Gastrocnemius medialis (tissue), 4 donors: Measurements from ENCODE around the gene RNF14. TPM values are rescaled to one million over a fixed set of nuclear protein-coding genes. Genes with fewer than 3 reads are reported as not detected.
"Not testable (repeated sequence)": the region's sequence is repeated elsewhere in the genome, so short reads cannot be mapped to it uniquely, and the experiment has no call there.

Source experiments
- ATAC-seq, 2 donors: fragments of 150-250 bp; one replicate each; pipeline ENCODE4 v1.9.1; 2016
- DNase-seq, 2 donors: peaks; one replicate each; pipeline ENCODE4 v3.0.0-alpha.2; 2019
- H3K27ac ChIP-seq, 4 donors: fragments of 200-600 bp; sonication (generic); 1 replicate in 1 of 4; 2 replicates in 3 of 4; pipeline ENCODE4 v1.5.1; 2016 to 2018; ENCODE audit warnings: mild to moderate bottlenecking in 2 of 4, moderate library complexity in 1 of 4
- H3K27me3 ChIP-seq, 3 donors: fragments of 200-600 bp; sonication (generic) in 2 of 3; 1 replicate in 1 of 3; 2 replicates in 2 of 3; pipeline versions ENCODE4 v1.5.1 to v1.6.0; 2016 to 2019; ENCODE audit warnings: mild to moderate bottlenecking in 1 of 3, moderate library complexity in 1 of 3
- H3K36me3 ChIP-seq, 2 donors: fragments of 200-600 bp; sonication (generic) in 1 of 2; one replicate each; pipeline ENCODE4 v1.5.1; 2017 to 2018
- H3K4me1 ChIP-seq, 2 donors: fragments of 200-600 bp; sonication (generic) in 1 of 2; one replicate each; pipeline ENCODE4 v1.5.1; 2016 to 2017; ENCODE audit warnings: mild to moderate bottlenecking in 2 of 2
- H3K4me3 ChIP-seq, 4 donors: fragments of 200-600 bp; sonication (generic) in 3 of 4; 1 replicate in 1 of 4; 2 replicates in 3 of 4; pipeline ENCODE4 v1.5.1; 2016 to 2019; ENCODE audit warnings: mild to moderate bottlenecking in 2 of 4
- H3K9me3 ChIP-seq, 3 donors: fragments of 200-600 bp; sonication (generic) in 2 of 3; 1 replicate in 1 of 3; 2 replicates in 2 of 3; pipeline ENCODE4 v1.5.1; 2016 to 2019
- CTCF ChIP-seq, 5 experiments: fragments of 450-650 bp in 3 of 5; fragments of 200-600 bp in 2 of 5; sonication (generic) in 2 of 5; IDR thresholded peaks in 4 of 5; conservative IDR thresholded peaks in 1 of 5; 1 replicate in 4 of 5; 2 replicates in 1 of 5; pipeline ENCODE4 v1.5.1; 2016 to 2019; ENCODE audit warnings: antibody characterized with exemption in 5 of 5, mild to moderate bottlenecking in 3 of 5, moderate library complexity in 3 of 5
- POLR2A ChIP-seq, 2 donors: fragments of 450-650 bp; IDR thresholded peaks; one replicate each; pipeline ENCODE4 v1.6.1; 2017; ENCODE audit warnings: antibody characterized with exemption in 2 of 2, mild to moderate bottlenecking in 2 of 2, moderate library complexity in 2 of 2
- in situ Hi-C, 4 donors: fragments of 200-750 bp; cut with MboI; loops; one replicate each; pipeline versions ENCODE4 v1.15.0 to v1.8.0; 2017; ENCODE audit warnings: low sequenced_read_pairs in 4 of 4
- intact Hi-C: fragments of 100-400 bp; cut with DNase I; formaldehyde crosslinking; loops from one replicate; pipeline ENCODE4 v1.15.1; 2023; ENCODE audit warnings: low total_unique reads
- total RNA-seq, 4 donors: library from RNA; depleted of rRNA; stranded (reverse); fragments of >200 nt; gene quantifications; one replicate each; pipeline versions ENCODE4 v1.1.0 to v1.2.3, GENCODE V29; 2016

Gene RNF14
- total RNA-seq, 4 donors from 2014 or later: 71.4 to 107 (median 84.5) TPM

GRCh38 chr5:142032747-142033631, 64.1 kb downstream of the RNF14 start:
- Histone ChIP-seq H3K4me1 (no peaks in the 10 kb centered on the region), H3K9me3 (no peaks in the 10 kb centered on the region), H3K27me3 (no peaks in the 10 kb centered on the region), H3K27ac (no peak overlapping the region), H3K36me3 (no peaks in the 10 kb centered on the region), H3K4me3 (no peak overlapping the region)
- TF ChIP-seq CTCF (IDR thresholded peaks at IDR 0.05 in 4 of 5, conservative IDR thresholded peaks at IDR 0.05 in 1 of 5) (no peak), POLR2A (IDR thresholded peaks at IDR 0.05) (no peak)
- DNase-seq: no peak
- in situ Hi-C loops (no loop called here), intact Hi-C loops (no loop called here)
- no peak for ATAC-seq

- ATAC-seq, DNase-seq, H3K4me1 ChIP-seq, intact Hi-C loops, H3K4me3 ChIP-seq, H3K36me3 ChIP-seq, in situ Hi-C loops, H3K27me3 ChIP-seq, H3K9me3 ChIP-seq, H3K27ac ChIP-seq: not testable (repeated sequence)
Measured at GRCh38 chr5:142033632-142034567, 65.0 kb downstream of the RNF14 start.

- ATAC-seq: no peak
- intact Hi-C loops: no loop called here
- no peak for TF ChIP-seq CTCF (IDR thresholded peaks at IDR 0.05 in 4 of 5, conservative IDR thresholded peaks at IDR 0.05 in 1 of 5)
Measured at GRCh38 chr5:142034994-142035393, 66.1 kb downstream of the RNF14 start.

GRCh38 chr5:142036918-142037317, 68.0 kb downstream of the RNF14 start:
- in situ Hi-C loops: no loop called here
- H3K4me1 ChIP-seq: no peaks in the 10 kb centered on the region
- H3K36me3 ChIP-seq: no peaks in the 10 kb centered on the region
- no peak overlapping the region for H3K27ac ChIP-seq
- H3K4me3 ChIP-seq: no peak overlapping the region
- intact Hi-C loops: no loop called here
- H3K9me3 ChIP-seq: no peaks in the 10 kb centered on the region
- ATAC-seq (no peak), DNase-seq (no peak)
- no peaks in the 10 kb centered on the region for H3K27me3 ChIP-seq
- no peak for TF ChIP-seq POLR2A (IDR thresholded peaks at IDR 0.05)
- TF ChIP-seq CTCF (IDR thresholded peaks at IDR 0.05 in 4 of 5, conservative IDR thresholded peaks at IDR 0.05 in 1 of 5): no peak

More at GRCh38 chr5:142034994-142035393, 66.1 kb downstream of the RNF14 start:
- Histone ChIP-seq H3K4me1 (no peaks in the 10 kb centered on the region), H3K27me3 (no peaks in the 10 kb centered on the region), H3K9me3 (no peaks in the 10 kb centered on the region), H3K4me3 (no peak overlapping the region), H3K27ac (no peak overlapping the region), H3K36me3 (no peaks in the 10 kb centered on the region)
- in situ Hi-C loops: no loop called here
- DNase-seq: no peak

- ATAC-seq: not testable (repeated sequence)
Measured at GRCh38 chr5:142037599-142037998, 68.7 kb downstream of the RNF14 start.

More at GRCh38 chr5:142037599-142037998, 68.7 kb downstream of the RNF14 start:
- H3K9me3 ChIP-seq, DNase-seq, intact Hi-C loops, H3K4me1 ChIP-seq, H3K36me3 ChIP-seq, H3K27me3 ChIP-seq, H3K4me3 ChIP-seq, in situ Hi-C loops, H3K27ac ChIP-seq: not testable (repeated sequence)
